GM13977 (cell line): ENCODE data around the gene ADCY2.

Experiments
- DNase-seq: peaks from one replicate; pipeline ENCODE4 v3.0.0; 2012; ENCODE audit warnings: low spot score
- in situ Hi-C: fragments of 300-500 bp; cut with MboI; formaldehyde crosslinking; loops from one replicate; pipeline ENCODE4 v1.12.0; 2022; ENCODE audit warnings: low sequenced_read_pairs, low pct_unique_long_range_greater_than_20kb, mixed read lengths, inconsistent platforms; ENCODE audit not compliant: unreplicated experiment
- TF ChIP-seq, protein P1 (sequence below): IDR thresholded peaks from 2 replicates; pipeline ENCODE4 v1.5.1; 2012; ENCODE audit warnings: mild to moderate bottlenecking, control low read depth; ENCODE audit not compliant: insufficient read depth; ENCODE audit errors: extremely low read depth, missing control alignments

The ADCY2 gene

DNA sequence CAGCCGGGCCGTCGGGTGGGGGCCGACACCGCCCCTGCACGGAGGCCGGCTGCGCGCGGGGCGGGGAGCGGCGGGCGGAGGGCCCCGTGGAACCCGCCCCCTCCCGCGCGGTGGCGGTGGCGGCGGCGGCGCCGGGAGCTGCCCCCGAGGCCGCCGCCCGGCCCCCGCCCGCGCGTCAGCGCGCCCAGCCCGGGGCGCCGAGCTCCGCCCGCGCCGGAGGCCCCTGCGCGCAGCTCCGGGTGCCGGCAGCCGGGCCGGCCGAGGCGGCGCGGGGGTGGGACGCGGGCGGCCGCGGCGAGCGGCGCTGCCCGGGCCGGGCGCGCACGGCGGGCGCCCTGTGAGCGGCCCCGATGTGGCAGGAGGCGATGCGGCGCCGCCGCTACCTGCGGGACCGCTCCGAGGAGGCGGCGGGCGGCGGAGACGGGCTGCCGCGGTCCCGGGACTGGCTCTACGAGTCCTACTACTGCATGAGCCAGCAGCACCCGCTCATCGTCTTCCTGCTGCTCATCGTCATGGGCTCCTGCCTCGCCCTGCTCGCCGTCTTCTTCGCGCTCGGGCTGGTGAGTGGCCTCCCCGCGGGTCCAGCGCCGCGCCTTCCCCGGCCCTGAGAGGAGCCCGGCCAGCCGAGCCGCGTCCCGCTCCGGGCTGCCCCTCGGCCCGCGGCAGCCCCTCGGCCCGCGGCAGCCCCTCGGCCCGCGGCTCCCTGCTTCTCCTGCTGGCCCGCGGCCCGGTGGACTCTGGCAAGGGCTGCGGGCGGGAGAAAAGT lies at the start of gene ADCY2:
Gene ADCY2 (plus strand): TSS at position 192 of the 766 bp plus-strand sequence. CDS start 159 bp downstream, at position 351.
- peak; percentile 21 for DNase-seq
- TF ChIP-seq, protein P1, sequence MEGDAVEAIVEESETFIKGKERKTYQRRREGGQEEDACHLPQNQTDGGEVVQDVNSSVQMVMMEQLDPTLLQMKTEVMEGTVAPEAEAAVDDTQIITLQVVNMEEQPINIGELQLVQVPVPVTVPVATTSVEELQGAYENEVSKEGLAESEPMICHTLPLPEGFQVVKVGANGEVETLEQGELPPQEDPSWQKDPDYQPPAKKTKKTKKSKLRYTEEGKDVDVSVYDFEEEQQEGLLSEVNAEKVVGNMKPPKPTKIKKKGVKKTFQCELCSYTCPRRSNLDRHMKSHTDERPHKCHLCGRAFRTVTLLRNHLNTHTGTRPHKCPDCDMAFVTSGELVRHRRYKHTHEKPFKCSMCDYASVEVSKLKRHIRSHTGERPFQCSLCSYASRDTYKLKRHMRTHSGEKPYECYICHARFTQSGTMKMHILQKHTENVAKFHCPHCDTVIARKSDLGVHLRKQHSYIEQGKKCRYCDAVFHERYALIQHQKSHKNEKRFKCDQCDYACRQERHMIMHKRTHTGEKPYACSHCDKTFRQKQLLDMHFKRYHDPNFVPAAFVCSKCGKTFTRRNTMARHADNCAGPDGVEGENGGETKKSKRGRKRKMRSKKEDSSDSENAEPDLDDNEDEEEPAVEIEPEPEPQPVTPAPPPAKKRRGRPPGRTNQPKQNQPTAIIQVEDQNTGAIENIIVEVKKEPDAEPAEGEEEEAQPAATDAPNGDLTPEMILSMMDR = no peak
- in situ Hi-C loops = no loop called here

DNA sequence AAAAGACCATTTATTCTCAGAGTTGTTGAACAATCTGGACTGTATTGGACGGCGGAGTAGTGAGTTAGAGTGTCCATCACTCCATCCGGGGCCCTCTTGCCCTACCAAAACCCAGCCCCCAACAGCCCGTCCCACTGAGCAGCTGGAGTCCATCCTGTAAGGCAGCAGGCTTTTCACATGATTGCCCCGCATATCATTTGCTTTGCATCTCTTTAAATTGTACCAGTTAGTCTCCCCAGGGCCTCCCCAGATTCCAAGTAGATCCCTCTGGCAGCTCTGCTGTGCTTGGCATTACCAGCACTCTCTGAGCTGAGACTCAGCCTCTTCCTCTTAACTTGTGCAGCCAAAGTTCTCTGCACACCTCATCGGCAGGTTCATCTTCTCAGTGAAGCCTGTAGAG lies 48.6 kb upstream of the ADCY2 start:
- no peak for DNase-seq
- TF ChIP-seq, protein P1 = no peak
- in situ Hi-C loops = no loop called here

DNA sequence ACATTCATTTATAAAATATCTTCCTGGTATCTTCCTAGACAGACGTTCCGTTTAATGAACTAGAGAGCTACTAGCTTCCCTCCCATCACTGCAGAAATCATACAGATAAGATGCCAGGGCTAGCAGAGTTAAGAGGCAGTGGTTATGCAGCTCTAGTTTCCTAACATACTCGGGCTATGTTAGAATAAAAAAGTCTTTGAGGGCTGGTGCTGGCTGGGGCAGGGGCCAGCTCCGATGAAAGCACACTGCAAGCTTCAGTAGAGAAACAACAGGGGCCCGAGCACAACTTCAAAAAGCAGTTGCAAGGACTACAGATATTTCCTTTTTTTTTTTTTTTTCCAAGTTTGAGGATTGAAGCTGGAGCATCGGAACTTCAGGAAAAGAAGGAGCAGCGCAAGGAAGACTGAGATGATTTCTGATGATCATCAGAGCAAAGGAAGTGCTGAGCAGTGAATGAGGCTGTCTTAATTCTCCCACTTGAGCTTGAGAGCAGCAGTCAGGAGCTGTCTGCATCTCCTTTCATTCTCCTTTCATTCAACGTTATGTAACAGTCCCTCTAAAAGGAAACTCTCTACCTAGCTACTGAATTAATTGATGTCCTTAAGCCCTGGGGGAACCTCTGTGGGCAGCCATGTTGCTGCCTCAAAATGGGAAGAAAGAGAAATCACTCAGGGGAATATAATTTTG lies 47.6 kb upstream of the ADCY2 start:
- TF ChIP-seq, protein P1 = no peak
- in situ Hi-C loops = no loop called here
- no peak for DNase-seq

DNA sequence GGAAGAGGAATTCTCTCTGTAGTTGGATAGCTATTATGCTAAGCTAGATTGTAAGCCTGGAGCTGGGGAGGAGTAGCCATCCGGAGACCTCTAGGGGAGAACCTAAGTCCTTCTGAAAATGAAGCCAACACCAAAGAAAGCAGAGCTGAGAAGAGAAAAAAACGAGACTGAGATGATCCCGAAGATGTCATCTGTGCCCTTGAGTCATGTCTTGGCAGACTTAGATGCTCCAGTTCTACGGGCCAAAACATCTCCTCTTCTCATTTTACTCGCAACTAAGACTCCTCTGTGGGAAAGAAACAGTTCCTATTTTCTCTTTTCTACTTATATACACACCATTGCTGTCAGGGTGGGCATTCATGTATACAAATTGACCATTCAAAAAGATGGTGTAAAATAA lies 34.3 kb upstream of the ADCY2 start:
- no peak for DNase-seq
- TF ChIP-seq, protein P1 = no peak
- in situ Hi-C loops = no loop called here

DNA sequence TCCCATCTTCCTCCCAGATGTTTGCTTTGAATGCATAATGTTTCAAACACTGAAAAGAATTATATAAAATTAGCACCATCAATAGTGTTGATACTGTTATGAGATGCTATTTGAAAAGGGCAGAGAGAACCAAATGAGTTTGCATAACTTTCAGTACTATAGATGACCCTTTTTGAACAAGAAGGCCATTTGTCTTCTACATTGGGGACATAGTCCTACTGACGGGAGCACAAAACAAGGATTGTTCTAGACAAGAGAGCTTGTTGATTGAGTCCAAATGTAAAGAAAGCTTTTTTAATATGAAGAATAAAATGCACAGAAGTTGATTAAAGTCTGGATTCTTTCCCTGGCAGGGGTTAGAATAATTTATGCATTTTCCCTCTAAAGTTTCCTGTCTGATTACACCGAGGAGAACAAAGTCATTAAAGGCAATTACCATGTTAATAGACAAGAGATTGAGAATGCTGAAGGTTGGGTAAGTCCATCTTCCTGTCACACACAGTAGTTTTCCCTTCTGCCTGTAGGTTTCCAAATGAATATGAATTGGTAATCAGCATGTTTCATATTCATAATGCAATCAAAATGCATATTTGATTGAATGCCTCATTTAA lies 32.8 kb upstream of the ADCY2 start:
- TF ChIP-seq, protein P1 = no peak
- in situ Hi-C loops = no loop called here
- no peak for DNase-seq

DNA sequence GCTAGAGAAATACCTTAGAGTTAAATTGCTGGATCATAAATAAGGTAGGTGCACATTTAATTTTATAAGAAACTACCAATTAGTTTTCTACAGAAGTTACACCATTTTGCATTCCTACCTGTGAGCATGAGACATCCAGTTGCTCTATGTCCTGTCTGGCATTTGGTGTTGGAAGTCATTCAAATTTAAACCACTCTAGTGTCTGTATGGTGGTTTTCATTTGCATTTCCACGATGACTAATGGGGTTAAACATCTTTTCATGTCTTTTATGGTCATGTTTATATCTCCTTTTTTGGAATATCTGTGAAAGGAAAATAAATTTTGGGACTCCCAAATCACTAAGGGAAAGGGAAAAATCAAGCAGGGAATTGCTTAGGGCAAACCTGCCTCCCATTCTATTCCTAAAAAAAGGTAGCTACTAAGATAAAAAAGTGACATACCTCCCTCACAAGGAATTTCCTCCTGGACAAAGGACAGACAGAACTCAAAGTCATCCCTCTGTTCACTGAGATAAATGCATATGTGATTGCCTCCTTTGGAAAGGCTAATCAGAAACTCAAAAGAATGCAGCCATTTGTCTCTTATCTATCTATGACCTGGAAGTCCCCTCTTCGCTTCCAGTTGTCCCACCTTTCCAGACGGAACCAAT lies 31.6 kb upstream of the ADCY2 start:
- in situ Hi-C loops = no loop called here
- DNase-seq = no peak
- TF ChIP-seq, protein P1 = no peak
